SH-SY5Y (cell line): ENCODE data around the gene CAMTA1.

ENCODE experiments used
- GATA2 ChIP-seq: IDR thresholded peaks from 2 replicates; pipeline ENCODE4 v1.6.1; 2011; ENCODE audit warnings: mild to moderate bottlenecking, low read depth, low read length
- GATA3 ChIP-seq: IDR thresholded peaks from 2 replicates; pipeline ENCODE4 v1.6.1; 2011; ENCODE audit warnings: low read depth, mild to moderate bottlenecking, low read length, moderate library complexity

Gene CAMTA1

DNA sequence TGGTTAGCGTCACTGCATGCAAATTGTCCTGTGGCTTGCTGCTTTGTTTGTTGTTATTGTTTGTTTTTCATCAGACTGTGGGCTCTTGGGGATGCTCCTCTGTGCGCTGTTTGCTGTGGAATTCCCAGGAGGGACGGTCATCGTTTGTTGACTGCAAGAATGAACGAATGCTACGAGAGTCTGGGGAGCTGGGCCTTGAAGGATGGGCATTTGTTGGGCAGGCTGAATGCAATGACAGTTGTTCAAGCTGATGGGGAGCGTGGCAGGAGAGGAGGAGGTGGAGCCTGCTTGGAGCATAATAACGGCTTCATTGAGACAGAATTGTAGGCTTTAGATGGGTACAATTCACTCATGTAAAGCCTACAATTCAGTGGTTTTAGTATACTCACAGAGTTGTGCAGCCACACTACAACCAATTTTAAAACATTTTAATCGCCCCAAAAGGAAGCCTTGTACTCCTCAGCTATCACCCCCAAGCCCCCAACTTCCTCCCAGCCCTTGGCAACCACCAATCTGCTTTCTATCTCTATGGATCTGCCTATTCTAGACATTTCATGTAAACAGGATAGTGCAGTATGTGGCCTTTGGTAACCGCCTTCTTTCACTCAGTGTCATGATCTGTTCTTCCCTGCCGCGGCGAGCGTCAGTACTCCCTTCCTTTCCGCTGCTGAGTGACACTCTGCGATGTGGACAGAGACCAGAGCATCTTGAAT lies 190.2 kb downstream of the CAMTA1 start:
- no peak for TF ChIP-seq GATA3
- no peak for TF ChIP-seq GATA2

DNA sequence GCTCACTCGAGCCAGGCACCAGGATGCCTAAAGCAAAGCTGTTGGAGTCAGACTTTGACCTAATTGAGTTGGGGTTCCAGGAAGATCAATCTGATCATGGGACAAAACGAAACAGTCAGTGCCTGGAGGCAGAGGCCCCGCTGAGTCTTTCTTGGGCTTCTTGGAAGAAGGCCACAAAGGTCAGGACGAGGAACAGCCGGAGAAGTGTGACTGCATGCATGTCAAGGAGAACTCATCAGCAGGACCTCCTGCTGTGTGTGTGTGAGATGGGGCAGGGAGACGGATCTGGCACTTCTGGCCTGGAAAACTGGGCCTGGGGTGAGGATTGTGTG lies 190.8 kb downstream of the CAMTA1 start:
- TF ChIP-seq GATA2, result no peak
- TF ChIP-seq GATA3, result no peak

GRCh38 chr1:6979003-6979613 lies 193.9 kb downstream of the CAMTA1 start:
- TF ChIP-seq GATA2 (no peak), GATA3 (no peak)

GRCh38 chr1:6981595-6981994 lies 196.3 kb downstream of the CAMTA1 start:
- TF ChIP-seq GATA2, result no peak
- no peak for TF ChIP-seq GATA3

- TF ChIP-seq GATA2, result no peak
- no peak for TF ChIP-seq GATA3
These were observed 197.2 kb downstream of the CAMTA1 start for GRCh38 chr1:6982443-6982842.

DNA sequence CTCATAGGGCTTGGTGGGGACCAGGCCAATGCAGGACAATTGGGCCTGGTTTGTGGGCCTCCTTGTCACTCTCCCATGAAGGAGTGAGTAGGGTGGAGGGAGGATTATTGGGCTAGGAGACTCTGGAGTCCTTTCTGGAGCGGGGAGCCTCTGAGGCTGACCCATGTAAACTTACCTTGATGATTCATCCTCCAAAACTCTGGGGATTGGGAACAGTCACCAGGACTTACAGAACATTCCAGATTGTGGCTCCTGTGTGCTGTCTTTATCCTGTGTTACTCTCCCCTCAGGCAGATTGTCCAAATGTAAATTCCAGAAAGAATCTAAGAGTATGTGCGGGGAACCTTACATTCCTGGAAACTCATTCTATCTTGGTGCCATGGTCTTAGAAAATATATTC lies 197.6 kb downstream of the CAMTA1 start:
- TF ChIP-seq GATA3 (no peak), GATA2 (no peak)

DNA sequence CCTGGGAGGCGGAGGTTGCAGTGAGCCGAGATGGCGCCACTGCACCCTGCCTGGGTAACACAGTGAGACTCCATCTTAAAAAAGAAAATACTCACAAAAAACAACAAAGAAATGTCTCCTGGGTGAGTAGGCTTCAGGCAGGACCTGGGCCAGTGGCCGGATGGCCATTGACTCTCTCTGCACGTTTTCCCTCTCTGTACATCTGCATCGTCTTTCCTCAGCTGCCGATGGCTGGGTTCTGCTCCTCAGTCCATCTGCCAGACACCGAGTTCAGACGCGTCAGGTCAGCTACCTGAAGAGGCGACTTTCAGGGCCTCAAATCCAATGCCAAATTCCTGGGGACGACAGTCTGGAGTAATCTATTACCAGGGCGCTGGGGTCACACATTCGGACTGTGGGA lies 199.3 kb downstream of the CAMTA1 start:
- TF ChIP-seq GATA2 (no peak), GATA3 (no peak)

- TF ChIP-seq GATA3, result no peak
- no peak for TF ChIP-seq GATA2
These were observed 199.7 kb downstream of the CAMTA1 start for GRCh38 chr1:6984986-6985385.

- no peak for TF ChIP-seq GATA2
- no peak for TF ChIP-seq GATA3
These were observed 200.5 kb downstream of the CAMTA1 start for GRCh38 chr1:6985549-6986276.

DNA sequence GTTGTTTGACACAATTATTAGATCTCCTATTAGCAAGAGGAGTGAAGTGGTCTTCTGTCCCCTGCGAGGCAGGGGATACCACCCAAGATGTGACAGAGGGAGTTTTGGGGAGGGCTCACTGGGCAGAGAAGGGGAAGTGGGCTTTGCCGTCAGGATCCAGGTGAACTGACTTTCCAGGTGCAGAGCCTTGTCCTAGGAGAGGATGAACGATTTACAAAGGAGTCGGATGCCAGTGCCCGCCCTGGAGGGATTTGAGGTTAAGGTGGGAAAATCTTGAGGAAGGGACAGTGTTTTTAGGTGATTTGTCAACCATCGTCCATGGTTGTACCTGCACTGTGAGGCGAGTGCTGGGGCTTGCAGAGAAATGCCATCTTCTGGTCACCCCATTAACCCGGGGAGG lies 201.0 kb downstream of the CAMTA1 start:
- TF ChIP-seq GATA2 (no peak), GATA3 (no peak)

- no peak for TF ChIP-seq GATA2
- TF ChIP-seq GATA3, result no peak
These were observed 202.7 kb downstream of the CAMTA1 start for GRCh38 chr1:6987940-6988339.

- TF ChIP-seq GATA2 (no peak), GATA3 (no peak)
These were observed 203.5 kb downstream of the CAMTA1 start for GRCh38 chr1:6988796-6989195.

- TF ChIP-seq GATA2, result no peak
- TF ChIP-seq GATA3, result no peak
These were observed 204.2 kb downstream of the CAMTA1 start for GRCh38 chr1:6989212-6990159.

DNA sequence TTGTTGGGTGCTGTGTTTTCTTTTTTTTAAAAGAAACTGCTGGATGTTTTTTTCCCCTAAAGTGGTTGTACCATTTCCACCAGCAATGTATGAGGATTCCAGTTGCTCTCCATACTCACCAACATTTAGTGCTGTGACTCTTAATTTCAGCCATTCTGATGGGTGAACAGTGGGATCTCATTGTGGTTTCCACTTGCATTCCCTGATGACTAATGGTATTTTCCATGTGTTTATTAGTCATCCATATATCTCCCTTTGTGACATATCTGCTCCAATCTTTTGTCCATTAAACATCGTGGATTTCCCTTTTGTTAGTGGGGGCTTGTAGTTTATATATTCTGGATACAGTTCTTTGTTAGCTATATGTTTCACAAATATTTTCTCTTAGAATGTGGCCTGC lies 206.0 kb downstream of the CAMTA1 start:
- TF ChIP-seq GATA3, result no peak
- no peak for TF ChIP-seq GATA2
